ACHN (cell line): ENCODE results near the gene SCN8A.

ENCODE experiments used
- DNase-seq: peaks from one replicate; pipeline ENCODE4 v3.0.0-alpha.2; 2015
- in situ Hi-C: cut with HindIII; loops from 2 replicates; pipeline ENCODE4 v1.10.0; 2017; ENCODE audit warnings: low sequenced_read_pairs, low pct_ligation_motif_present, low pct_unique_long_range_greater_than_20kb

SCN8A gene

DNA sequence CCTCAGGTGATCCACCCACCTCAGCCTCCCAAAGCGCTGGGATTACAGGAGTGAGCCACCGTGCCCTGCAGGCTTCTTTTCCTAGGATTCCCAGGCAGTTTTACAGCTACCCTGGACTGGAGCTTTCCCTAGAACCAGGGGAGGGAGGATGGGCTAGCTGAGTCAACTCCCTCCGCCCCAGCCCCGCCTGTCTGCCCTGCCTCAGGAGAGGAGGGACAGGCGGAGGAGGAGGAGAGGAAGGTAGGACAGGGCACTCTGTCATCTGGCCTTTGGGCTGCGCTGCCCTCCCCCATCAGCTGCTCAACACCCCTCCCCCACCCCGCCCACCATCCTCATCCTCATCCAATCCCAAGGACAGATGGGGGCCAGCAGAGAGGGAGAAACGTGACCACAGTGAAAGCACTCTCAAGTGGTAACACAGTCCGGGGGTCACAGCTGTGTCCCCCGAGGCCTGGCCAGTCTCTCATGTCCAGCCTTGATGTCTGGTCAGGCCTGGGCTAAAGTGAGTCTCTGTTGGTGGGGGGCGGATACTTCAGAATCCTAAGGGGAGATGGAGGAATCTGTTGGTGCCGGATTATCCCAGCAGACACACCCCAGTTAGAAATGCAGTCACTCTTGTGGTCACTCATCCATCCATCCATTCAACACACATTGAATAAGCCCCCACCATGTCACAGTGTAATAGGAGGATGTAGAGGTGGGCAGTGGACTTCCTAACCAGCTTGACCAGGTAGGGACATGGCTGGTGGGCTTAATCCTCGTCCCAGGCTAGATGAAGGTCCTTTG is 245.2 kb downstream of the SCN8A start:
- DNase-seq = no peak

DNA sequence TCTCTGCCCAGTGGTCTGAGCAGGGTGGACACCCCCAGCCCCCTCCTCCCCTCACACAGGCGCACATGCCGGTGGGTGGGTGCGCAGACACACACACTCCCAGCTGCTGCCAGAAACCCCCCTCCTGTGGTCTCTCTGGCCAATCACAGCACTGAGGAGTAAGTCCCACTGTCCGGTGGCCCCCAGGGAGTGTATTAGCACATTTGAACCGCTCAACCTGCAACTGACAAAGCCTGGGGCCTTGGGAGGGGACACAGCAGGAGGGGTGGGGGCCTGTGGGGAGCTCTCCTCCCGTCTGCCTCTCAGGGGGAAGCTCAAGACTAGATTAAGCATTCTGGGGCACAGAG is 245.8 kb downstream of the SCN8A start:
- in situ Hi-C loops = no loop called here
- no peak for DNase-seq

More for the DNA sequence above, 245.2 kb downstream of the SCN8A start:
- in situ Hi-C loops = no loop called here

GRCh38 chr12:51837286-51837685 is 246.3 kb downstream of the SCN8A start:
- in situ Hi-C loops = no loop called here
- no peak for DNase-seq

GRCh38 chr12:51838036-51838435 is 247.0 kb downstream of the SCN8A start:
- in situ Hi-C loops = no loop called here

GRCh38 chr12:51838762-51839161 is 247.7 kb downstream of the SCN8A start:
- in situ Hi-C loops = no loop called here
- no peak for DNase-seq

More at GRCh38 chr12:51838036-51838435, 247.0 kb downstream of the SCN8A start:
- DNase-seq = no peak

GRCh38 chr12:51839310-51839947 is 248.4 kb downstream of the SCN8A start:
- in situ Hi-C loops = no loop called here
- no peak for DNase-seq

DNA sequence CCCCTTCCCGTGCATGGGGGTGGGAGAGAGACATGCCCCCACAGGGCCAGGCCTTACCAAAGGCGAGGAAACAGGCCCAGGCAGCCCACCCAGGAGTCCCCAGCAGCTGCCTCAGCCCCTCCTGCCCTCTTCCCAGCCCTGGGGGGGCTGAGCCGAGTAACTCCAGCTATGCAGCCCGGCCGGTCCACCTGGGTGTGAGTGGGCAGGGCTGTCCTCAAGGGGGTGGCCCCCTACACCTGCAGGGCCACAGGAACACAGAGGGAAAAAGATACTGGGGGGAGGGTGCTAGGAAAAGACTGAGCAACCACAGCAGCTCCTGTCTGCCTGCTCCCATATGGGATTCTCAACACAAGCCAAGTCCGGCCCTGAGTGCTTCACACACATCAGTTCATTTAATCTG is 249.9 kb downstream of the SCN8A start:
- DNase-seq = no peak
- in situ Hi-C loops = no loop called here

DNA sequence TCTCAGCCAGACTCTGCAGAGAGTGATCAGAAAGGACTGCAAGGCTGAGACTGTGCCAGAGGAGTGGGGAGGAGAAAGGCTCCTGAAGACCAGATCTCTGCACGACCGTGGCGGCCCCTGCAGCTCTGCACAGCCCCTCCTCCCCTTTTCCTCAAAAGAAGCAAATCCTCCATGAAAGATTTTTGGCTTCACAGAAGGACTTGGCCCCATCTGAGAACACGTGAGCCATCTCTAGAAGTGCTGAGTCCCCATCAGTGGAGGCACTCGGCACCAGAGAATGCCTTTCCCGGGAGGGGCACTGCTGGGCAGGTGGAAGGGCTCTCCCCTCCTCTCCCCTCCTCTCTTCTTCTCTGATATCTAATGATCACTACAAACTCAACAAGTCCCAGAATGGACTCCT is 250.7 kb downstream of the SCN8A start:
- DNase-seq = no peak
- in situ Hi-C loops = no loop called here

DNA sequence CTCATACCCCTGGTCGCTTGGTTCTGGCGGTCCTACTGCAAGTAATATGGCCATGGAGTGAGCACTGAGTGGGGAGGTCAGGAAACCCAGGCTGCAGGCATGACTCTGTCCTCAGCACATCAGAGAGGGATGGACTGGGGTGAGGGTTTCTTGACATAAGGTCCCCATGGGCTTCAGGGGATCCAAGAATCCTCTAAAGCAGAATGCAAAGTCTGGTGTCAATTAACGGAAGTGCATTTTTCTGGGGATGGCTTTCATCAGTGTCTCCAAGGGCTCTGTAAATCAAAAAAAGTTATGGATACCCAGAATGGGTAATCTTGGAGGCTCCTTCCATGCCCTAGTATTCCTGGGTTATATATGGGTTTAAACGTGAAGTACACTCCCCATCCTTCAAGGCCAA is 253.8 kb downstream of the SCN8A start:
- in situ Hi-C loops = no loop called here
- no peak for DNase-seq

DNA sequence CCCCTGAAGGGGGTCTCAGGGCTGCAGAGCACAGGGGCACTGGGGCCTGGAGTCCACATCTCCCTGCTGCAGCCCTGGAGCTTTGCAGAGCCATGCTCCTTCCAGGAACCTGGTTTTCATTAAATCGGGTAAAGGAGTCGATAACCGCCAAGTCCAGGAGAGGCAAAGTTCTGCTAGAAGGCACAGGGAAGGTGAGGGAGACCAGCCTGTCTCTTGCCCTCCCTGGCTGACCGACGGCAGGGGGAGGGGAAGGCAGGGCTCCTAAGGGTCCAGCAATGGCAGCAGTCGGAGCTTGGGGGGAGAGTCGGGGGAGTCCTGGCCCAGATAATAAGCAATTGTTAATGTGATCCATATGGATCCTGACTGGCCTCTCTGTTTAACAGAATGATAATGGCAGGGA is 254.4 kb downstream of the SCN8A start:
- no peak for DNase-seq
- in situ Hi-C loops = no loop called here

GRCh38 chr12:51846271-51846691 is 255.2 kb downstream of the SCN8A start:
- in situ Hi-C loops = no loop called here
- no peak for DNase-seq

DNA sequence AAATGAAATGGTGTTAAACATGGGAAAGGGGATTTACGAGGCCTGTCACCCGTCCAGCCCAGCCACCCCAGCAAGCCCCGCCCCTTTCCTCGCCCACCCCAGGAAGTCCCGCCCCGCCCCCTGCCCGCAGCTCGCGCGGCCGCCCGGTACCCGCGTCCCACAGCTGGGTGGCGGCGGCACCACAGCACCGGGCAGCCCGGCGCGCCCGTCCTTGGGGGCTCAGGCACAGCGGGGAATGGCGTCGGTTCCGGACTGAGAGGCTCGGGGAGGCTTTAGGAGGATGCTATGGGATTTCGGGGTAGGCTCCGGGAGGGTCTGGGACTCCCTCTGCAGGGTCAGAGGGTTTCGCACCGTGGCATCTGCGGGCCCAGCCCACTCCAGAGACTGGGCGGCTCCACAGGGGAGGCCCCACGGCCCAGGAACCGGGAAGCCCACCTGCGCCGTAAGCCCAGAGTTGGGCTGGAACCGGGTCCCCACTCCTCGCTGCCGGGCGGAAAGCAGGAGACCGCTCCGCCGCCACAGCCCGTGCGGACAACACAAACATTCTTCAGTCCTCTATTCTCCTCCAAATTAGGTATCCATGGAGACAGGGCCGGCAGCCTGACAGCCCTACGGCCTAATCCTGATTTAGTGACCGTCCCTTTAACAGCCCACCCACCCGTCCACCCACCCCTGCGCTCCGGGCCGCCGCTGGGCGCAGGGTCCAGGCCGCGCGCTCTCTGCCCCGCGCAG is 256.0 kb downstream of the SCN8A start:
- DNase-seq = peak; percentile 54
- in situ Hi-C loops = no loop called here

- in situ Hi-C loops = no loop called here
- peak; percentile 62 for DNase-seq
Observed at GRCh38 chr12:51847643-51848325, 256.8 kb downstream of the SCN8A start.

DNA sequence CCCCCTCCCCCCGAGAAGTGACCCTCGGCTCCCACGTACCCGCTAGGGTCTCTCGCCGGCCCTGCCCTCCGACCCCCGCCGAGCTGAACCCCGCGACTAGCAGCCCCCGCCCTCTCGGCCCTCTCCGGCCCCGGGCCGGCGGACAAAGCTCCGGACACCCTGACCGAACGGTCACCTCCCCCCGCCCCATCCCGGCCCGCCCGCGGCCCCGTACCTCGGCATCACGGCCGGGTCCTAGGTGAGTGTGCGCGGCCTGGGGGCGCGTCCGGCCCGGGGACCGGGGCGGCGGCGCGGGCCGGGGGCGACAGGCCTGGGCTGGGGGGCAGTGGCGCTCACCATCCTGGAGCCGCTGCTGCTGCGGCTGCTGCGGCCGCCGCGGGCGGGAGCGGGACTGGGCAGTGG is 257.3 kb downstream of the SCN8A start, which contains the start of gene FIGNL2:
Gene FIGNL2 (minus strand): TSS at position 393 of the 402 bp plus-strand sequence. CDS start 26,305 bp downstream, outside the sequence.
- in situ Hi-C loops = no loop called here
- peak; percentile 32 for DNase-seq

DNA sequence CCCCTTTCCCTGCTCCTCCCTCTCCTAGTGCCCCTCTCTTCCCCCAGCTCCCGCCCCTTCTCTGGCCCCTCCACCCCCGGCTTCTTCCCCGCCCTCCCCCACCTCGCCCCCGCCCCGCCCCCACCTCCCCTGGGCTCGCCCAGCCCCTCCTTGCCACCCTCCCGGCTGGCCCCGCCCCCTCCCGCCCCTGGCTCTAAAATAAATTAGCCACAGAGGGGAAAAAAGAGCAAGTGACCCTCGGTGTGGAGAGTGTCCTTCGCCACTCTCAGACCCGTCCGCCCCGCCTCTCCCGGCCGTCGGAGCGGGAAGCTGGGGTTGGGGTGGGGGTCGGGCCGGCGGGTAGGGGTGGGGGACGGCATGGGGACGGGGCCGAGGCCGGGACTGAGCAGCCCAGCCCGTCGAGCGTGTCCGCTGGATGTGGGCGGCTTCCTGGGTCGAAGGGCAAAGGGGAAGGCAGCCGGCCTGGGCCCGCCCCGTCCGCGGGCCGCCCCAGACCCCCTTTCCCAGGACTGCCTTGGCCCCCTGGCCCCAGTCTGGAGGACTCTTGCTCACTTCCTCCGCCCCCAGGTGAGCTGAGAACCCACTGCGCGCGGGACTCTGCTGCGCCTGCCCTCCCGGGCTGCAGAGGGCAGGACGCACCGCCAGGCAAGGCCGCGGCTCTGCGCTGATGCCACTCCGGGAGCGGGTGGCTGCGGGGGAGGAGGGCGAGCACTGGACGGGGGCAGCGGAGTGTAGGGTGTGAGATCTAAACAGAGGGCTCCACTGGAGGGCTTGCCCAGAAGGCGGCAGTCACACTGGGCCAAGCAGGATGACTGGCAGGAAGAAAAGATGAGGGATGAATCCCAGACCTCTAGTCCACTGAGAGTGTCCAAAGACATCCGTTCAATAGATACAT is 258.1 kb downstream of the SCN8A start:
- DNase-seq = peak; percentile 73
- in situ Hi-C loops = no loop called here

GRCh38 chr12:51850081-51850964 is 259.3 kb downstream of the SCN8A start:
- in situ Hi-C loops = no loop called here
- peak; percentile 92 for DNase-seq

DNA sequence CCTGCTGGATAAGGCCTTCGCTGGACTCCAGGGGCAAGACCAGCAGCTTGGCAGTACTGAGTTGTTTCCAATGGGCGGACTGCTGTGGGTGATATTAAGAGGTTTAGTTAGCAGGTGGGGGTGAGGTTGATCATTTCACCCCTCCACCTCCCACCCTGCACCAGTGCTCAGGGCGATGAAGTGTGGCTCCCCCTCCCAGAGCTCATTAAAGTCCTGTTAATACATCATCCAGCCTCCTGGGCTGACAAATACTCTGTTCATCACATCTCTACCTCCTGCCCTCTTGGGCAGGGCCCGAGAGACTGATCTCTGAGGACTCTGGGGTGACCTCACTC is 259.9 kb downstream of the SCN8A start:
- DNase-seq = no peak
- in situ Hi-C loops = no loop called here
